ENCODE results near the gene TNFRSF1B.

- TF ChIP-seq CTCF (IDR thresholded peaks at IDR 0.05) (peak in 1 of 4 experiments; percentile 6), POLR2A (IDR thresholded peaks at IDR 0.05) (no peak)
Observed at GRCh38 chr1:12143631-12144155, 23.1 kb upstream of the TNFRSF1B start.

All from uterus (tissue), 2 donors.